GM13976 (cell line): ENCODE results near the gene CES2.

Experiments used
- DNase-seq: peaks from one replicate; pipeline ENCODE4 v3.0.0; 2012; ENCODE audit warnings: low spot score
- in situ Hi-C: fragments of 300-500 bp; cut with MboI; formaldehyde crosslinking; loops from one replicate; pipeline ENCODE4 v1.12.0; 2022; ENCODE audit warnings: low sequenced_read_pairs, mixed read lengths, inconsistent platforms; ENCODE audit not compliant: unreplicated experiment
- TF ChIP-seq, protein P1 (sequence below): IDR thresholded peaks from 2 replicates; pipeline ENCODE4 v1.5.1; 2012; ENCODE audit warnings: borderline replicate concordance, mild to moderate bottlenecking; ENCODE audit not compliant: insufficient read depth; ENCODE audit errors: extremely low read depth, missing control alignments, control extremely low read depth

The CES2 gene

DNA sequence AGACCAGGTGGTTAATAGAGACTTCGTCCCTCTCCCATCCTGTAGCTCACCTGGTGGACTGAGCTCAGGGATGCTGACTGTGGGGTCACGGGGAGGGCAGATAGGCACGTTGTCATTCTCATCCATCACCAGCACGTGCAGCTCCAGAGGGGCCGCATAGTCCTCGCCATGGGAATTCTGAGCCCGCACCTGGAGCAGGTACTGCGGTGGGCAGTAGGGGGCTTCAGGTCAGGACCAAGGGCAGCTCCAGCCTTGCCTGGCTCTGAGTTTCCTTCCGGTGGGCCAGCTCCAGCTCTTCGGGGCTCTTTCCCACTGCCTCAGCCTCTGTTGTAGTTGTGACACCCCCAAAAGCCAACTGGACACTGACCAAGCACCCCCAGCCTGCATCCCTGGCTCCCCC lies 22.2 kb upstream of the CES2 start:
- in situ Hi-C loops = no loop called here
- TF ChIP-seq, protein P1, sequence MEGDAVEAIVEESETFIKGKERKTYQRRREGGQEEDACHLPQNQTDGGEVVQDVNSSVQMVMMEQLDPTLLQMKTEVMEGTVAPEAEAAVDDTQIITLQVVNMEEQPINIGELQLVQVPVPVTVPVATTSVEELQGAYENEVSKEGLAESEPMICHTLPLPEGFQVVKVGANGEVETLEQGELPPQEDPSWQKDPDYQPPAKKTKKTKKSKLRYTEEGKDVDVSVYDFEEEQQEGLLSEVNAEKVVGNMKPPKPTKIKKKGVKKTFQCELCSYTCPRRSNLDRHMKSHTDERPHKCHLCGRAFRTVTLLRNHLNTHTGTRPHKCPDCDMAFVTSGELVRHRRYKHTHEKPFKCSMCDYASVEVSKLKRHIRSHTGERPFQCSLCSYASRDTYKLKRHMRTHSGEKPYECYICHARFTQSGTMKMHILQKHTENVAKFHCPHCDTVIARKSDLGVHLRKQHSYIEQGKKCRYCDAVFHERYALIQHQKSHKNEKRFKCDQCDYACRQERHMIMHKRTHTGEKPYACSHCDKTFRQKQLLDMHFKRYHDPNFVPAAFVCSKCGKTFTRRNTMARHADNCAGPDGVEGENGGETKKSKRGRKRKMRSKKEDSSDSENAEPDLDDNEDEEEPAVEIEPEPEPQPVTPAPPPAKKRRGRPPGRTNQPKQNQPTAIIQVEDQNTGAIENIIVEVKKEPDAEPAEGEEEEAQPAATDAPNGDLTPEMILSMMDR = no peak
- no peak for DNase-seq

DNA sequence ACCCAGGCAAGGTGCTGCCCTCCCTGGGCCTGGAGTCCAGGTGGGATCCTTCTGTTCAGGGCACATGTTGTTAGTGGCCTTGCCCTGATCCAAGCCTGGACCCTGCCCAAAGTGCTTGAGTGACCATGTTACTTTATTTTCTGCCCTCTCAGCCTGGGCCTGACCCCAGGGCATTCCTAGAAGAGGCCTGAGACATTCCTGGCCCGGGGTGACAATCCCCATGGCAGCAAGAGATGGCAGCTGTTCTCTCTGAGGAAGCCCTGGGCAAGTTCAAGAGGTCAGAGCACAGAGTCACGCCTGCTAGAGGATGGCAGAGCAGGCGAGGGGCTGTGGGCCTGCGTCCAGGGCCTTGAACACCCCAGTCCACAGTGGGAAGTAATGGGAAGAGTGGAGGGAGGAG lies 21.6 kb upstream of the CES2 start:
- TF ChIP-seq, protein P1 = no peak
- DNase-seq = no peak
- in situ Hi-C loops = no loop called here

GRCh38 chr16:66914541-66914940 lies 20.8 kb upstream of the CES2 start:
- in situ Hi-C loops = no loop called here
- TF ChIP-seq, protein P1 = no peak
- no peak for DNase-seq

DNA sequence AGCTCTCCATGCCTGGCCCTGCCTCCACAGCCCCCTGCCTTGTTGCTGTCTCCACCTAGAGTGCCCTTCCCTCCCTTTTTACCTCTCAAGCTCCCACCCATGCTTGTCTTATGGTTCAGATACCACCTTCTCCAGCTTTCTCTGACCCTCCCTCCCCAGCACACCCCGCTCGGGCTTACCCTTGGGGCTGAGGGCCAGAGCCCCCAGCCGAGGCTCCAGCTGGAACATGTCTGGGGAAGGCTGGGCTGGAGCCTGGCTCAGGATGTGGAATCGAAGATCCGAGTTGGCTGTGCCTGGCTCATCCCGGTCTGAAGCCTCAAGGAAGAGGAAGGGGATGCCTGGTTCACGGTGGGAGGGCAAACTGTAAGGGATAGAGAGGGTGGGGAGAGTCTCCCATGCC lies 20.3 kb upstream of the CES2 start:
- TF ChIP-seq, protein P1 = no peak

DNA sequence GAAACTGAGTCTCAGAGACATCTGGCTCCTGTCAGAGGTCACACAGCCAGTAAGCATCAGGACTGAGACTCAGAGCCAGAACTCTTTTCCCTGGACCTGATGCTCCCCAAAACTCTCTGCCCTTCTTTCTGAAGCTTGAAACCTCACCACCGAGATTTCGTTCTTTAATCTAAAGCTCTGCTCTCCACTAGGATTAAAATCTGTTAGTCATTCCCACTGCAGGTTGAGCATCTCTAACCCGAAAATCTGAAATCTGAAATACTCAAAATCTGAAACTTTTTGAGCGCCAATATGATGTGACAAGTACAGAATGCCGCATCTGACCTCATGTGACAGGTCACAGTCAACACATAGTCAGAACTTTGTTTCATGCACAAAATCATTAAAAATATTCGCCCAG lies 18.8 kb upstream of the CES2 start:
- no peak for DNase-seq
- TF ChIP-seq, protein P1 = no peak
- in situ Hi-C loops = no loop called here

More for the DNA sequence above, 20.3 kb upstream of the CES2 start:
- no peak for DNase-seq
- in situ Hi-C loops = no loop called here

DNA sequence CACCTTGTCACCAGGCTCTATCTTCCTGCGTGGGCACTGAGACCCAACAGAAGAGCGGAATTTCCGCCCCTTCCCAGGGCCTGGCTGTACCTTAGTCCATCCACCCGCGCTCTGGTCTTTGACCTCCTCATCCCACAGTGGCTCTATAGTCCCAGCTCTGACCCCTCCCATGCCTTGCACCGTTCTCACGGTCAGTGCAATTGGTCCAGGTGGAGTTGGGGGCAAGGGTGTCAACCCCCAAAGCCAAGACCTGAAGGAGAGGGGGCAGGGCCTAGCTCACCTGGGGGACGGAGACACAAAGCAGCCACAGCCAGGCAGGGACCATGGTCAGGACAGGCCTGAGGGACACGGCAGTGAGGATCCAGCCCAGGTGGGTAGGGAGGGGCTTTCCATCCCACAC lies 17.6 kb upstream of the CES2 start:
- TF ChIP-seq, protein P1 = no peak
- DNase-seq = no peak
- in situ Hi-C loops = no loop called here

- TF ChIP-seq, protein P1 = no peak
- no peak for DNase-seq
- in situ Hi-C loops = no loop called here
Observed at GRCh38 chr16:66918355-66918754, 17.0 kb upstream of the CES2 start.
